22Rv1 (cell line): ENCODE data around the gene ABL1.

Experiments used
- CTCF ChIP-seq: fragments of 450-650 bp; IDR thresholded peaks from 2 replicates; pipeline ENCODE4 v1.5.1; 2017; ENCODE audit warnings: mild to moderate bottlenecking
- ZFX ChIP-seq: fragments of 450-650 bp; IDR thresholded peaks from 2 replicates; pipeline ENCODE4 v1.6.1; 2017; ENCODE audit warnings: antibody characterized with exemption, borderline replicate concordance

GRCh38 chr9:130919559-130920145 lies 84.6 kb downstream of the ABL1 start:
- TF ChIP-seq CTCF = no peak
- no peak for TF ChIP-seq ZFX
